K562 (cell line): Measurements from ENCODE around the gene UQCC5. TPM values are rescaled to one million over a fixed set of nuclear protein-coding genes. Genes with fewer than 3 reads are reported as not detected.

Experiments used
- ATAC-seq: fragments of 200-7000 bp; cut with Tn5 transposase; 3 replicates; pipeline ENCODE4 v1.9.1; 2020; ENCODE audit warnings: moderate library complexity
- BruUV-seq: library from RNA; stranded (reverse); fragments of 400-500 nt; replicated peaks from 2 replicates; lab custom pipeline; 2021; lab: Mats Ljungman, UMichigan
- CTCF ChIA-PET: fragments of 300-600 bp; formaldehyde crosslinking; extraction: SDS; loops from one replicate; lab custom pipeline; 2021; ENCODE audit warnings: low intra/inter-chr PET ratio; lab: Yijun Ruan, JAX
- POLR2A ChIA-PET: fragments of 300-600, 350-650 bp; sonication (Branson Sonifier 250); formaldehyde crosslinking; extraction: SDS; loops from one replicate; lab custom pipeline; 2021; ENCODE audit warnings: antibody characterized with exemption, inconsistent platforms; lab: Yijun Ruan, JAX
- DNase-seq, 4 experiments: peaks; one replicate each; pipeline versions ENCODE4 v3.0.0 to v3.0.0-alpha.2; 2011 to 2018; ENCODE audit warnings: low spot score in 3 of 4, mixed read lengths in 3 of 4; ENCODE audit errors: extremely low read depth in 1 of 4
- FAIRE-seq: peaks from 2 replicates; lab custom pipeline; 2011; peaks lifted over from hg19 to GRCh38; lab: Jason Lieb, UNC
- H2AFZ ChIP-seq: 2 replicates; pipeline ENCODE4 v1.6.0; 2011; ENCODE audit warnings: low read depth, low read length, control low read depth, inconsistent platforms
- H3K27ac ChIP-seq: fragments of 200-600 bp; 3 replicates; pipeline ENCODE4 v1.8.0; 2011; ENCODE audit warnings: low read depth, mild to moderate bottlenecking, control low read depth, inconsistent platforms, low read length, moderate library complexity, mixed read lengths; ENCODE audit errors: extremely low read depth
- H3K27me3 ChIP-seq, 2 experiments: fragments of 300-600 bp in 1 of 2; 2 replicates in 1 of 2; 3 replicates in 1 of 2; pipeline versions ENCODE4 v1.6.0 to v1.8.0; 2011; ENCODE audit warnings: inconsistent platforms in 2 of 2, low read length in 2 of 2, mild to moderate bottlenecking in 1 of 2, mixed read lengths in 1 of 2, moderate library complexity in 1 of 2; ENCODE audit not compliant: control insufficient read depth in 2 of 2, insufficient read depth in 2 of 2
- H3K36me3 ChIP-seq: fragments of 300-600 bp; 3 replicates; pipeline ENCODE4 v1.8.0; 2011; ENCODE audit warnings: mild to moderate bottlenecking, low read length, inconsistent platforms; ENCODE audit not compliant: control insufficient read depth, insufficient read depth
- H3K4me1 ChIP-seq, 2 experiments: fragments of 200-600 bp in 1 of 2; replicated peaks in 1 of 2; 2 replicates in 1 of 2; 3 replicates in 1 of 2; pipeline versions ENCODE4 v1.5.1 to v1.8.0; 2011; ENCODE audit warnings: inconsistent platforms in 2 of 2, low read length in 2 of 2, mild to moderate bottlenecking in 1 of 2, mixed read lengths in 1 of 2, moderate library complexity in 1 of 2; ENCODE audit not compliant: control insufficient read depth in 2 of 2, insufficient read depth in 2 of 2
- H3K4me2 ChIP-seq: 2 replicates; pipeline ENCODE4 v1.6.1; 2011; ENCODE audit warnings: low read length, control low read depth, inconsistent platforms, mixed read lengths; ENCODE audit not compliant: insufficient read depth
- H3K4me3 ChIP-seq: fragments of 200-600 bp; sonication (generic), shearing (Covaris generic); 2 replicates; pipeline ENCODE4 v1.5.1; 2016; ENCODE audit warnings: control low read depth, inconsistent platforms
- H3K79me2 ChIP-seq: fragments of 200-600 bp; 3 replicates; pipeline ENCODE4 v1.8.0; 2011; ENCODE audit warnings: low read length, inconsistent platforms; ENCODE audit not compliant: control insufficient read depth, insufficient read depth
- H3K9ac ChIP-seq, 2 experiments: 2 replicates each; pipeline versions ENCODE4 v1.6.0 to v1.6.1; 2011; ENCODE audit warnings: low read depth in 2 of 2, low read length in 2 of 2, control low read depth in 1 of 2, inconsistent platforms in 1 of 2, mild to moderate bottlenecking in 1 of 2, mixed read lengths in 1 of 2; ENCODE audit not compliant: insufficient read depth in 1 of 2
- H3K9me1 ChIP-seq: one replicate; pipeline ENCODE4 v1.6.0; 2011; ENCODE audit warnings: inconsistent platforms, mild to moderate bottlenecking, low read length, moderate library complexity; ENCODE audit not compliant: control insufficient read depth, insufficient read depth
- H3K9me3 ChIP-seq: replicated peaks from 2 replicates; pipeline ENCODE4 v1.5.1; 2011; ENCODE audit warnings: low read depth, low read length, inconsistent platforms; ENCODE audit not compliant: control insufficient read depth, insufficient read depth
- H4K20me1 ChIP-seq: replicated peaks from 2 replicates; pipeline ENCODE4 v1.6.1; 2011; ENCODE audit warnings: low read length, inconsistent platforms, mixed read lengths; ENCODE audit not compliant: control insufficient read depth, insufficient read depth
- CBX5 ChIP-seq: IDR thresholded peaks from 2 replicates; pipeline ENCODE4 v1.6.1; 2014; ENCODE audit warnings: low read depth, borderline replicate concordance
- CXXC5 ChIP-seq: fragments of 250-450 bp; sonication (Bioruptor Pico); IDR thresholded peaks from 2 replicates; pipeline ENCODE4 v1.8.0; 2022; ENCODE audit warnings: inconsistent platforms, mild to moderate bottlenecking, moderate library complexity
- DMBX1 ChIP-seq: fragments of 250-450 bp; sonication (Bioruptor Pico); IDR thresholded peaks from 2 replicates; pipeline ENCODE4 v1.8.0; 2022; ENCODE audit warnings: inconsistent platforms, mild to moderate bottlenecking, moderate library complexity, borderline replicate concordance
- ETV5 ChIP-seq: sonication (generic); formaldehyde crosslinking; IDR thresholded peaks from 2 replicates; pipeline ENCODE4 v1.4.0; 2020; ENCODE audit warnings: low read depth, mild to moderate bottlenecking, missing genetic modification reagents
- MXI1 ChIP-seq: IDR thresholded peaks from 2 replicates; pipeline ENCODE4 v1.6.1; 2011; ENCODE audit warnings: low read depth, mild to moderate bottlenecking, improper control_type of control experiment, low read length
- NFRKB ChIP-seq: fragments of 450-650 bp; IDR thresholded peaks from 2 replicates; pipeline ENCODE4 v1.6.1; 2016; ENCODE audit warnings: low read depth
- PRPF4 ChIP-seq: fragments of 200-400 bp; formaldehyde crosslinking; IDR thresholded peaks from one replicate; pipeline ENCODE4 v1.6.1; 2017; ENCODE audit warnings: low read length, low read depth, mild to moderate bottlenecking; ENCODE audit not compliant: insufficient read depth, poor library complexity, severe bottlenecking
- RAD21 ChIP-seq, 2 experiments: fragments of 250-450 bp in 1 of 2; fragments of 450-650 bp in 1 of 2; sonication (Bioruptor Pico) in 1 of 2; formaldehyde crosslinking in 1 of 2; IDR thresholded peaks in 1 of 2; conservative IDR thresholded peaks in 1 of 2; 2 replicates each; pipeline versions ENCODE4 v1.4.0 to v1.8.0; 2020 to 2022; ENCODE audit warnings: mild to moderate bottlenecking in 2 of 2, moderate library complexity in 1 of 2
- RBM22 ChIP-seq: fragments of 200-400 bp; formaldehyde crosslinking; IDR thresholded peaks from 2 replicates; pipeline ENCODE4 v1.6.1; 2018; ENCODE audit warnings: low read length, low read depth; ENCODE audit not compliant: poor library complexity, severe bottlenecking
- SIRT6 ChIP-seq: IDR thresholded peaks from one replicate; pipeline ENCODE4 v1.6.1; 2012; ENCODE audit warnings: low read depth, mild to moderate bottlenecking, control low read depth, inconsistent platforms, low read length, moderate library complexity
- ZC3H11A ChIP-seq: IDR thresholded peaks from 2 replicates; pipeline ENCODE4 v1.6.1; 2012; ENCODE audit warnings: low read depth, low read length, improper control_type of control experiment
- ZHX1 ChIP-seq: fragments of 150-350 bp; conservative IDR thresholded peaks from 2 replicates; pipeline ENCODE4 v1.6.1; 2014; ENCODE audit warnings: low read length
- WGBS: fragments of 100-300 bp; shearing (Covaris generic); methylation state at CpG from one replicate; pipeline ENCODE4 v1.1.6; 2016; ENCODE audit warnings: low coverage, mixed read lengths; ENCODE audit not compliant: insufficient coverage; ENCODE audit errors: missing lambda C conversion rate; 5-methylcytosine and 5-hydroxymethylcytosine counted together
- in situ Hi-C: fragments of 300-500 bp; cut with MboI; formaldehyde crosslinking; loops from 4 replicates; pipeline ENCODE4 v1.15.0; 2018; ENCODE audit warnings: inconsistent platforms, mixed read lengths
- intact Hi-C: fragments of 100-400 bp; cut with micrococcal nuclease; formaldehyde crosslinking; loops from 2 replicates; pipeline ENCODE4 v1.14.2; 2022
- polyA plus RNA-seq, 8 experiments: library from polyadenylated mRNA; depleted of rRNA in 4 of 8; stranded (reverse) in 5 of 8; unstranded in 3 of 8; fragments of >200 nt; fragmentation: Nextera tagmentation in 2 of 8; fragmentation: Illumina TruSeq in 1 of 8; extraction: Ambion mirVana in 2 of 8; extraction: Trizol in 1 of 8; gene quantifications; 2 replicates each; pipeline versions ENCODE4 v1.2.1 to v1.2.3, GENCODE V29; 2011 to 2014; ENCODE audit warnings: inconsistent platforms in 1 of 8, missing spikeins in 1 of 8
- total RNA-seq, 7 experiments: library from RNA; depleted of rRNA in 6 of 7; stranded (reverse); fragments of >200 nt in 6 of 7; fragmentation: Illumina TruSeq in 2 of 7; extraction: Trizol in 2 of 7; gene quantifications; 2 replicates each; pipeline versions ENCODE4 v1.2.1 to v1.2.3, GENCODE V29; 2011 to 2021; ENCODE audit warnings: low replicate concordance in 1 of 7

UQCC5 gene
- total and polyA plus RNA-seq, 9 of the 15 experiments (the other 6 are each of a cell fraction or from before 2014, with no cell fraction given) = 10.2 to 55.4 (median 33.8) TPM

DNA sequence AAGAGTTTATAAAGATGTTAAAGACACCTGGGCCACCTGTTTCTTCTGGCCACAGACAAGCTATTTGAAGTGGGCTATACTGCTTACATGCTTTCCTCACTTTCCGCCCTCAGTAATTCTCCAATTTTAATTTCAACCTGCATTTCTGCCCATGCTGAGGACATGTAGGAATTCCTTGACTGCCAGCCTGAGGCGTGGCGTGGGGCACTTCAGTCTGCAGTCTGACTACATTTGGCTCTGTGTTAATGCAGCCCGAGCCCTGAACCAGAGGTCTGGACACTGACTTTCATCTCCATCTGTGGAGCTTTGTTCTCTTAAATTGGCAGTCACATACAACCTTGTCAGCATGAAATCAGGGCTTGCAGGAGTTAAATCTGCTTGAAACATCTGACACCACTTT is 8.5 kb downstream of the UQCC5 start:
- intact Hi-C loops = no loop called here
- H3K27ac ChIP-seq = no peak overlapping the region
- WGBS = 98% methylated on average over 4 of the region's 4 CpGs
- H3K36me3 ChIP-seq = peaks cover 57% of the 10 kb centered on the region; the same call in 2 of the 3 replicates
- in situ Hi-C loops = no loop called here
- no peak overlapping the region for H3K4me2 ChIP-seq
- no peaks in the 10 kb centered on the region for H3K9me3 ChIP-seq
- no peaks in the 10 kb centered on the region for H3K9me1 ChIP-seq
- no peak overlapping the region for H2AFZ ChIP-seq
- H4K20me1 ChIP-seq = no peaks in the 10 kb centered on the region; the same call in 1 of the 2 replicates
- no peaks in the 10 kb centered on the region for H3K27me3 ChIP-seq
- no peak for TF ChIP-seq NFRKB
- no peak for TF ChIP-seq CXXC5 (CRISPR knock-in tag)
- TF ChIP-seq PRPF4 = no peak
- TF ChIP-seq DMBX1 = no peak
- no peak for TF ChIP-seq RAD21 (CRISPR knock-in tag; conservative IDR thresholded peaks at IDR 0.05 in 1 of 2, IDR thresholded peaks at IDR 0.05 in 1 of 2)
- TF ChIP-seq RBM22 = no peak
- TF ChIP-seq CBX5 = no peak
- TF ChIP-seq ETV5 (CRISPR knock-in tag) = no peak
- no peak for TF ChIP-seq MXI1
- no peak for TF ChIP-seq ZC3H11A
- TF ChIP-seq ZHX1 = no peak
- TF ChIP-seq SIRT6 = no peak
- TF ChIP-seq, all 486 proteins: peak for 0
- no TSS peak for BruUV-seq
- DNase-seq = no peak
- Histone ChIP-seq H3K79me2 (peaks cover 16% of the 10 kb centered on the region; the same call in 2 of the 3 replicates), H3K4me3 (no peak overlapping the region), H3K9ac (no peak overlapping the region), H3K4me1 (no peaks in the 10 kb centered on the region)
- ChIA-PET POLR2A (interaction anchor here (1.3 kb wide), 1 partner anchor 9 kb away, joined by 4 read pairs; the partner anchor contains the start of gene UQCC5), CTCF (no interaction called here)
- FAIRE-seq = no peak
- ATAC-seq = no peak
